MCF 10A (cell line): Measurements from ENCODE around the gene CTRB2. TPM values are rescaled to one million over a fixed set of nuclear protein-coding genes. Genes with fewer than 3 reads are reported as not detected.

Source experiments
- BruUV-seq: library from RNA; stranded (reverse); fragments of 400-500 nt; replicated peaks from 2 replicates; lab custom pipeline; 2021; lab: Mats Ljungman, UMichigan
- CTCF ChIA-PET: fragments of 300-600 bp; sonication (Branson Sonifier 250); formaldehyde crosslinking; extraction: SDS; loops from one replicate; lab custom pipeline; 2021; ENCODE audit warnings: antibody characterized with exemption, inconsistent platforms; lab: Yijun Ruan, JAX
- POLR2A ChIA-PET: fragments of 300-600, 350-650 bp; sonication (Branson Sonifier 250); formaldehyde crosslinking; extraction: SDS; loops from one replicate; lab custom pipeline; 2020; ENCODE audit warnings: antibody characterized with exemption, inconsistent platforms; lab: Yijun Ruan, JAX
- DNase-seq: peaks from one replicate; pipeline ENCODE4 v3.0.0-alpha.2; 2018; ENCODE audit not compliant: unreplicated experiment
- H3K27ac Mint-ChIP-seq: one replicate; pipeline ENCODE4 v1.8.0; 2022; ENCODE audit warnings: mild to moderate bottlenecking, low read depth, mixed read lengths; ENCODE audit not compliant: unreplicated experiment
- H3K27me3 Mint-ChIP-seq: one replicate; pipeline ENCODE4 v1.8.0; 2022; ENCODE audit warnings: mixed read lengths; ENCODE audit not compliant: insufficient read depth, unreplicated experiment
- H3K36me3 Mint-ChIP-seq: one replicate; pipeline ENCODE4 v1.8.0; 2022; ENCODE audit warnings: mild to moderate bottlenecking, moderate library complexity, mixed read lengths; ENCODE audit not compliant: insufficient read depth, unreplicated experiment
- H3K4me1 Mint-ChIP-seq: one replicate; pipeline ENCODE4 v1.8.0; 2022; ENCODE audit warnings: mixed read lengths; ENCODE audit not compliant: insufficient read depth, unreplicated experiment
- H3K4me3 Mint-ChIP-seq: one replicate; pipeline ENCODE4 v1.8.0; 2022; ENCODE audit warnings: mild to moderate bottlenecking, moderate library complexity, mixed read lengths; ENCODE audit not compliant: unreplicated experiment
- H3K9me3 Mint-ChIP-seq: one replicate; pipeline ENCODE4 v1.8.0; 2022; ENCODE audit warnings: mixed read lengths; ENCODE audit not compliant: unreplicated experiment
- CTCF ChIP-seq: fragments of 200-600 bp; IDR thresholded peaks from one replicate; pipeline ENCODE4 v1.8.0; 2022; ENCODE audit warnings: antibody characterized with exemption, mild to moderate bottlenecking; ENCODE audit not compliant: unreplicated experiment
- intact Hi-C: fragments of 100-400 bp; cut with micrococcal nuclease; formaldehyde crosslinking; loops from 2 replicates; pipeline ENCODE4 v1.14.1; 2022
- total RNA-seq: library from RNA; stranded (reverse); gene quantifications from 2 replicates; pipeline ENCODE4 v1.2.3, GENCODE V29; 2022

CTRB2 gene
- total RNA-seq, 1 experiment from 2014 or later = not detected

DNA sequence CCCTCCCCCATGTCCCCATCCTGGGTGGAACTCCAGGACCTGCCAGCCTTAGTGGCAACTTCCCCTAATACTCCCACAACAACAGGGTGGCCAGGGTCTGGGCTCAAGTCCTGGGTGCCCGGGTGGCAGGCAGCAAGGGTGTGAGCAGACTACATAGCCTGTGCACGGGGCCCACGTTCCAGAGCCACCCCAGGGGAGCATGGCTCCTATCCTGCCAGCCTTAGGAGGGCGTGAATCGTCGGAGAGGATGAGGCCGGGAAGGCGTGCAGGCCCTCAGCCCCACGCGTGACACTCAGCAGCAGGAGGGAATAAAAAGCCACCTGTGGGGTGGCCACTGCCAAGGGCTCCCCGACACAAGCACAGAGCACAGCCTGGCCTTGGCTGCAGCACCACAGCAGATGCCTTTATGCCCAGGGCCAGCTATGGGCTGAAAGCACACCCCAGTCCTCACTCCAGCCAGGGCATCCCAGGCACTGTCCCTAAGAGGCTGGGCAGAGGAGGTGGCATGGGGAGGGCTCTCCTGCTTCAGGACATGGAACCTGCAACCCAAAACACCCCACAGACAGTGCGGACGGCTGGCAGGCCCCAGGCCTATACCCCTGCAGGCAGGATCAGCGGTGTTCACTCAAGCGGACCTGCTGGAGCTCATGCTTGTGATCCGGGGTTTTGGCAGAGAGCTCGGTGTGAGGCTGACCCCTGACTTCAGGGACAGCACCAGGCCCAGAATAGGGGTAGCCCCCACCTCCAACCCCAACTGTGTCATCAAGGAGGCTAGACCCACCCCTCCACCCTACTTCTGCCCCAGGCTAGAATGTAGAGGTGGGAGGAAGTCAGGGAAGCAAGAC lies 41.8 kb upstream of the CTRB2 start:
- no peak for TF ChIP-seq CTCF
- Mint-ChIP-seq H3K4me1 (peaks cover 40% of the 10 kb centered on the region), H3K4me3 (no peak overlapping the region), H3K27ac (peak overlapping the region; percentile 96), H3K9me3 (no peaks in the 10 kb centered on the region), H3K36me3 (peaks cover 11% of the 10 kb centered on the region), H3K27me3 (no peaks in the 10 kb centered on the region)
- no peak for DNase-seq
- ChIA-PET POLR2A (interaction anchor here (1.0 to 4.4 kb wide), 7 partner anchors 9 to 145 kb away, joined by 3 to 106 read pairs (median 7); no protein-coding TSS in a partner anchor), CTCF (interaction anchor here (0.5 to 2.7 kb wide), 9 partner anchors 13 to 250 kb away, joined by 3 to 26 read pairs (median 3); partner anchors contain the start of gene ZNRF1)
- intact Hi-C loops = no loop called here
- BruUV-seq = no TSS peak

- BruUV-seq = no TSS peak
- Mint-ChIP-seq H3K4me3 (no peak overlapping the region), H3K27me3 (no peaks in the 10 kb centered on the region), H3K27ac (peak overlapping the region; percentile 96), H3K36me3 (peaks cover 12% of the 10 kb centered on the region), H3K9me3 (no peaks in the 10 kb centered on the region), H3K4me1 (peaks cover 43% of the 10 kb centered on the region)
- intact Hi-C loops = no loop called here
- POLR2A ChIA-PET = interaction anchor here (0.9 kb wide), 1 partner anchor 57 kb away, joined by 3 read pairs; no protein-coding TSS in a partner anchor
- no peak for DNase-seq
- TF ChIP-seq CTCF = no peak
- CTCF ChIA-PET = interaction anchor here (0.9 to 2.7 kb wide), 5 partner anchors 14 to 133 kb away, joined by 3 to 15 read pairs (median 3); no protein-coding TSS in a partner anchor
Measured at GRCh38 chr16:75248142-75248535, 41.2 kb upstream of the CTRB2 start.

DNA sequence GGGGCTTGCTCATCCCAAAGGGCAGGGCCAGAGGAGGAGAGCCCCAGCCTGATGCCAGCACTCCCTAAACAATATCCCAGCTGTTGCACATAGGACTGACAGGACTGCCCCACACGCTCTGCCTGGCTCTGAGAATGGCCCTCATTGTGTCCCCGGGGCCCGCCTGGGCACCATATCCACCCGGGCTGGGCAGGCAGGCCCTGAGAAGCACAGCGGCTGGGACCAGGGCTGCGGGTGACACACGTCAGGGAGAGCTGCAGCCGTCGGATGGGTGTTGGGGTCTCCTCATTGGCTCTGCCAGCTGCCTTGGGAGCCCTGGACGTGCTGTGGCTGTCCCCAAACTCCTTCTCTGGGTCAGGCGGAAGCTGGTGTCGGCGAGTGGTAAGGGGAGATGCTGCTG lies 40.3 kb upstream of the CTRB2 start:
- Mint-ChIP-seq H3K4me1 (peaks cover 43% of the 10 kb centered on the region), H3K27me3 (no peaks in the 10 kb centered on the region), H3K9me3 (no peaks in the 10 kb centered on the region), H3K27ac (peak overlapping the region; percentile 96), H3K4me3 (no peak overlapping the region), H3K36me3 (peaks cover 19% of the 10 kb centered on the region)
- POLR2A ChIA-PET = interaction anchor here (0.6 to 1.4 kb wide), 3 partner anchors 21 to 58 kb away, joined by 3 read pairs; no protein-coding TSS in a partner anchor
- DNase-seq = no peak
- intact Hi-C loops = no loop called here
- BruUV-seq = no TSS peak
- CTCF ChIA-PET = interaction anchor here (1.1 to 2.7 kb wide), 2 partner anchors 13 to 130 kb away, joined by 3 to 15 read pairs; no protein-coding TSS in a partner anchor
- TF ChIP-seq CTCF = no peak
